Psoas muscle (tissue), 8 donors: ENCODE results near the gene ETDC. TPM values are rescaled to one million over a fixed set of nuclear protein-coding genes. Genes with fewer than 3 reads are reported as not detected.
A peak's percentile ranks its signal among the peaks of the same experiment; 100 is the strongest.

Source experiments
- ATAC-seq, 4 donors: fragments of 200-7000 bp; cut with Tn5 transposase; one replicate each; pipeline ENCODE4 v1.9.1; 2020; ENCODE audit warnings: moderate library complexity in 3 of 4, mild to moderate bottlenecking in 2 of 4
- DNase-seq, 2 donors: peaks; one replicate each; pipeline ENCODE4 v3.0.0-alpha.2; 2020
- H3K27ac ChIP-seq: fragments of 200-600 bp; one replicate; pipeline ENCODE4 v1.8.0; 2022
- H3K27me3 ChIP-seq, 3 donors: fragments of 200-600 bp in 1 of 3; one replicate each; pipeline versions ENCODE4 v1.6.1 to v1.8.0; 2013 to 2022; ENCODE audit warnings: low read length in 2 of 3, mild to moderate bottlenecking in 2 of 3, moderate library complexity in 1 of 3; ENCODE audit not compliant: insufficient read depth in 3 of 3
- H3K36me3 ChIP-seq, 2 donors: fragments of 200-600 bp in 1 of 2; one replicate each; pipeline versions ENCODE4 v1.6.1 to v1.8.0; 2013 to 2022; ENCODE audit warnings: low read depth in 1 of 2, mild to moderate bottlenecking in 1 of 2, moderate library complexity in 1 of 2; ENCODE audit not compliant: insufficient read depth in 1 of 2
- H3K4me1 ChIP-seq: fragments of 200-600 bp; one replicate; pipeline ENCODE4 v1.8.0; 2022
- H3K4me3 ChIP-seq: fragments of 200-600 bp; one replicate; pipeline ENCODE4 v1.8.0; 2022; ENCODE audit warnings: mild to moderate bottlenecking
- H3K9me3 ChIP-seq: fragments of 200-600 bp; one replicate; pipeline ENCODE4 v1.8.0; 2022
- CTCF ChIP-seq: fragments of 200-600 bp; IDR thresholded peaks from one replicate; pipeline ENCODE4 v1.8.0; 2022; ENCODE audit warnings: antibody characterized with exemption
- WGBS, 3 donors: extraction: QIAGEN DNeasy Blood & Tissue Kit; methylation state at CpG; one replicate each; pipeline versions ENCODE4 v1.1.6 to v1.1.7; 2013; 5-methylcytosine and 5-hydroxymethylcytosine counted together
- intact Hi-C, 2 donors: fragments of 100-400 bp; cut with DNase I; formaldehyde crosslinking; loops; one replicate each; pipeline versions ENCODE4 v1.11.0 to v1.14.2; 2022
- polyA plus RNA-seq, 3 donors: library from polyadenylated mRNA; stranded (reverse); fragments of 200-250 nt; gene quantifications; one replicate each; pipeline ENCODE4 v1.2.3, GENCODE V29; 2013
- total RNA-seq, 4 donors: library from RNA; stranded (reverse); fragmentation: NEBNext Ultra II Directional in 2 of 4; extraction: Animal tissue kit (Norgen Biotek cat#: 25700) in 2 of 4; gene quantifications; one replicate each; pipeline versions ENCODE4 v1.2.1 to v1.2.4, GENCODE V29; 2021 to 2023
- donor health status: healthy with polysubstance abuse.
- donor health status: DM: no; HTN: no; CAD: no; lungs with moderate emphysema.
- donor health status: Bipolar disorder and iron deficiency.
- donor health status: healthy.
- donor health status: DM: yes; HTN: yes; CAD: no.
- donor health status: DM: no; HTN: no; CAD: no.
- donor health status: DM: no; HTN: no; CAD: no.
- donor health status: DM: yes; HTN: yes; CAD: no.

ETDC gene
- total and polyA plus RNA-seq, 7 donors: not detected

GRCh38 chrX:135287266-135287823, 21.9 kb upstream of the ETDC start:
- Histone ChIP-seq H3K4me1 (no peaks in the 10 kb centered on the region), H3K27me3 (no peaks in the 10 kb centered on the region), H3K27ac (no peak overlapping the region), H3K36me3 (peaks cover 0 to 3% of the 10 kb centered on the region in 2 donors), H3K9me3 (peaks cover 82% of the 10 kb centered on the region), H3K4me3 (no peak overlapping the region)
- ATAC-seq (no peak), DNase-seq (no peak)
- no peak for TF ChIP-seq CTCF
- intact Hi-C loops: no loop called here
- 91 to 99% (median 98%) methylated on average over 2 of the region's 2 CpGs for WGBS, 3 donors

GRCh38 chrX:135295238-135295943, 13.9 kb upstream of the ETDC start:
- ATAC-seq: no peak

GRCh38 chrX:135295944-135296305, 13.4 kb upstream of the ETDC start:
- ATAC-seq (no peak), DNase-seq (no peak)
- H3K4me3 ChIP-seq: peak overlapping the region; percentile 28
- intact Hi-C loops: no loop called here
- WGBS, 3 donors: 18 to 41% (median 23%) methylated on average over 10 of the region's 10 CpGs
- H3K27me3 ChIP-seq: no peaks in the 10 kb centered on the region
- H3K36me3 ChIP-seq: peaks cover 0 to 3% of the 10 kb centered on the region in 2 donors
- TF ChIP-seq CTCF: no peak
- no peak overlapping the region for H3K27ac ChIP-seq
- H3K9me3 ChIP-seq: peaks cover 14% of the 10 kb centered on the region
- no peaks in the 10 kb centered on the region for H3K4me1 ChIP-seq

More at GRCh38 chrX:135295238-135295943, 13.9 kb upstream of the ETDC start:
- H3K27me3 ChIP-seq: no peaks in the 10 kb centered on the region
- no peak overlapping the region for H3K27ac ChIP-seq
- 26 to 37% (median 34%) methylated on average over 26 of the region's 26 CpGs for WGBS, 3 donors
- no peak for TF ChIP-seq CTCF
- DNase-seq: peak; percentile 25 to 52
- peaks cover 0 to 3% of the 10 kb centered on the region in 2 donors for H3K36me3 ChIP-seq
- intact Hi-C loops: no loop called here
- no peaks in the 10 kb centered on the region for H3K4me1 ChIP-seq
- peak overlapping the region; percentile 28 for H3K4me3 ChIP-seq
- peaks cover 19% of the 10 kb centered on the region for H3K9me3 ChIP-seq

GRCh38 chrX:135302269-135302873, 6.9 kb upstream of the ETDC start:
- no peaks in the 10 kb centered on the region for H3K27me3 ChIP-seq
- WGBS, 3 donors: 57 to 72% (median 63%) methylated on average over 5 of the region's 5 CpGs
- H3K27ac ChIP-seq: no peak overlapping the region
- intact Hi-C loops: no loop called here
- no peaks in the 10 kb centered on the region for H3K36me3 ChIP-seq
- no peaks in the 10 kb centered on the region for H3K4me1 ChIP-seq
- DNase-seq (no peak), ATAC-seq (no peak)
- H3K9me3 ChIP-seq: no peaks in the 10 kb centered on the region
- H3K4me3 ChIP-seq: no peak overlapping the region
- no peak for TF ChIP-seq CTCF
